ENCODE data around the gene SUN1.
"Not testable (repeated sequence)": the region's sequence is repeated elsewhere in the genome, so short reads cannot be mapped to it uniquely, and the experiment has no call there.

Gene SUN1

DNA sequence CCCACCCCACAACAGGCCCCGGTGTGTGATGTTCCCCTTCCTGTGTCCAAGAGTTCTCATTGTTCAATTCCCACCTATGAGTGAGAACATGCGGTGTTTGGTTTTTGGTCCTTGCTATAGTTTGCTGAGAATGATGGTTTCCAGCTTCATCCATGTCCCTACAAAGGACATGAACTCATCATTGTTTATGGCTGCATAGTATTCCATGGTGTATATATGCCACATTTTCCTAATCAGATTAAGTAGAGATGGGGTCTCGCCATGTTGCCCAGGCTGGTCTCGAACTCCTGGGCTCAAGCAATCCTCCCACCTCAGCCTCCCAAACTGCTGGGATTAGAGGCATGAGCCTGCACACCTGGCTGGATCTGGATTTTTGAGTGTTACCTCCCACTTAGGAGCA, 28.5 kb upstream of the SUN1 start:
- DNase-seq = not testable (repeated sequence)

DNA sequence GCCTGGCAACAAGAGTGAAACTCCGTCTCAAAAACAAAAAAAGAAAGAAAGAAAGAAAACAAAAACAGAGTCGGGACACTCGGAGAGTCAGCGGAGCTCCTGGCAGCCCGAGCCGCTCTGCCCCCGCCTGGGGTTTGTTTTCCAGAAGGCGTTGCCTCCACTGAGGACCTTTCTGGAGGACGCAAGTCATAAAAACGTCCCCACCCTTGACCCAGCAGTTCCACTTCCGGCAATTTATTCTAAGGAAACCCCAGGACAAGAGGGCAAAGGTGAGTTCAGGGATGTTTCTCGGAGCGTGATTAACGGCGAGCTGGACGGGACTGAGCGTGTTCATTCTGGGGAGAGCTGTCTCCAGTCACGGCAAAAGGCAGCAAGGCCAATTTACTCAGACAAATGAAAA, 27.0 kb upstream of the SUN1 start:
- DNase-seq = no peak

DNA sequence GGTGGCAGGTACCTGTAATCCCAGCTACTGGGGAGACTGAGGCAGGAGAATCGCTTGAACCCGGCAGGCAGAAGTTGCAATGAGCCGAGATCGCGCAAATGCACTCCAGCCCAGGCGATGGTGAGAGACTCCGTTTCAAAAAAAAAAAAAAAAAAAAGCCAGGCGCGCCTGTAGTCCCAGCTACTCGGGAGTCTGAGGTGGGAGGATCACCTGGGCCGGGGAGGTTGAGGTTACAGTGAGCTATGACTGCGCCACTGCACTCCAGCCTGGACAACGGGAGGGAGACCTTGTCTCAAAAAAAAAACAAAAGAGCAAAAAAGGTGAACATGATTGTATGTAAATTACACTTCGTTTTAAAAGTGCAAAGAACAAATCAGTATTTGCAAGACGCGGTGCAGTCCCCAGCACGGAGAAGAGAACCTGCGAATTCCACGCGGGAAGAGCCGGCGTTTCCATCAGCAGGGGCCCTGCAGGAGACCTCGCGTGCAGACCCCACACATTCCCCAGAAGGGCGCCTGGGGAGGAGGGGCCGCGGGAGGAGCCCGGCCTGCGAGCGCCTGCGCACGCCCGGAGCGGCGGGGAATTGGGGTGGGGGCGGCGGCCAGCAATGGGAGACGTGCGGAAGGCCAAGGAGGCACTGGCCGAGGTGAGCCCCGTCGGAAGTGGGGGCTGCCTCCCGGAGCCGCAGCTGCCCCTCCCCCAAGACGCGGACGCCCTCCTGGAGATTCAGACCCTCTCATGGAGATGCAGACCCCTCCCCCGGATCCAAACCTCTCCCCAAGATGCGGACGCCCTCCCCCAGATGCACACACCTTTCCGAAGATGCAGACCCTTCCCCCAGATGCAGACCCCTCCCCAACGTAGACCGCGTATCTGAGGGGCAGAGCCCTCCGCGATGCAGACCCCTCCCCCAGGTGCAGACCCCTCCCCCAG, 16.7 kb upstream of the SUN1 start:
- DNase-seq = peak; percentile 73 to 75

DNA sequence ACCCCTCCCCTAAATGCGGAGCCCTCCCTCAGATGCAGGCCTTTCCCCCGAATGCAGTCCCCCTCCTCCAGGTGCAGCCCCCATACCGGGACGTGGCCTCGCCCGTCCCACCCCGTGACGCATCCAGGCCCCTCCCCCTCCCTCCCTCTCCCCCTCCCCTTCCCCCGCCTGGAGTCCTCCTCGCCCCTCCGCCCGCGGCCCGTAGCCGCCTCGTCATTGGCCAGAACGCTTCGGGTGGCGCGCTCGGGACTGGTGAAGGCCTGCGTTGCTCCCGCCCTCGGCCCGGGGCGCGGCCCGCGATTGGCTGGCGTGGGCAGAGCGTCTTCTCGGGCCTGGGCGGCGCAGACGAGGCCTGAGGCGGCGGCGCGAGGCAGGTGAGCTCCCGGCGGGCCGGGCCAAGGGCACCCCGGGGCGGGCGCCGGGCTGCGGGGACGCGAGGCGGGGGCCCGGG, 16.0 kb upstream of the SUN1 start:
- peak; percentile 99 for DNase-seq

DNA sequence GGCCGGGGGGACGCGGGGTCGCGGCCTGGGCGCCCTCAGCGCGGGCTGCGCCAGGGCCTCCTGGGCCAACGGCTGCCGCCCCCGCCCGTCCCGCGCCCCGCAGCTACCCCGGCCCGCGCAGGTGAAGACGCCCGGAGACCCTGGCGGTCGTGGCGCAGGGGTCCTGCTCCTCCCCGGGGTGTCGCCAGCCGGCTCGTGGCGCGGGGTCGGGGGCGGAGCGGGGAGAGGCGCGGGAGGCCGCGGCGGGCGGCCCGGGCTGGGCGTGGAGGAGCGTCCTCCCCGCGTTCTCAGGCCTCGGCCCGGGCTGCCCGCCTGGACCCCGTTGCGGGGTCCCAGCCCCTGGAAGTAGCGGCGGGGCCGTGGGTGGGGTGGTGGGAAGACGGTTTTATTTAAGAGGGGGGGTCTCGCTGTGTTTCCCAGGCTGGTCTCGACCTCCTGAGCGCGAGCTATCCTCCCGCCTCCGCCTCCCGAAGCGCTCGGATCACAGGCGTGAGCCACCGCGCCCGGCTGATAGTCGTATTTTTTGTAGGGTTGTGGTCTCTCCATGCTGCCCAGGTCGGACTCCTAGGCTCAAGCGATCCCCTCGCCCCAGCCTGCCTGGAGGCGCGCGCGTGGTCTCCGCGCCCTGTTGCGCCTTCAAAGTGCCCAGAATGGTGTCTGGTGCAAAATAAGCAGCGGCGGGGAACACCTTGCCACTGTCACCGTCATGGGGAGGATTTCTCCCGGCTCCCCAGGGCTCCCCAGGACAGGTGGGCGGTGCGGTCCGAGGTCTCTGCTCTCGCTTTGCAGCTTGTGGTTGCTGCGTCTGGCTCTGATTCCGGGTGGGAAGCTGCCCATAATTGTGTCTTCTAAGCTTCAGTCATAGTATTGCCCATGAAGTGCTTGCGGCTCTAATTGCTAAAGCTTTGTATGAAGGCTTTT, 15.3 kb upstream of the SUN1 start:
- DNase-seq = peak in 1 of 2 experiments; percentile 37

DNA sequence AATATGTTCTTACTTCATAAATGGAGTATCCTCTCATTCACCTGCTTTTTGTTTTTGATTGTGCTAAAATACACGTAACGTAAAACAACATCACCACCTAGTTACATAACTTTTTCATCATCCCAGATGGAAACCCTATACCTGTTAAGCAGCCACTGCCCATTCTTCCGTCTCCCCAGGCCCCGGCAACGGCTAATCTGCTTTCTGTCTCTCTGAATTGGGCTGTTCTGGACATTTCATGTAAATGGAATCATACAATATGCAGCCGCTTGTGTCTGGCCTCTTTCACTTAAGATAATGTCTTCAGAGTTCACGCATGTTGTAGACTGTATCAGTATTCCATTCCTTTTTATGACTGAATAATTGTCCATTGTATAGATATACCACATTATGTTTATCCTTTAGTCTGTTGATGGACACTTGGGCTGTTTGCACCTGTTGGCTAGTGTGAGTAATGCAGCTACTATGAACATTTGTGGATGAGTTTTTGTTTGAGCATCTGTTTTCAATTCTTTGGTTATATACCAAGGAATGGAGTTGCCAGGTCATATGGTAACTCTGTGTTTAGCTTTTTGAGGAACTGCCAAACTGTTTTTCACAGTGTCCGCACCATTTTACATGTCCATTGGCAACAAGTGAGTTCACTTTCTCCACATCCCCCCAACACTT, 14.1 kb upstream of the SUN1 start:
- DNase-seq = no peak

DNA sequence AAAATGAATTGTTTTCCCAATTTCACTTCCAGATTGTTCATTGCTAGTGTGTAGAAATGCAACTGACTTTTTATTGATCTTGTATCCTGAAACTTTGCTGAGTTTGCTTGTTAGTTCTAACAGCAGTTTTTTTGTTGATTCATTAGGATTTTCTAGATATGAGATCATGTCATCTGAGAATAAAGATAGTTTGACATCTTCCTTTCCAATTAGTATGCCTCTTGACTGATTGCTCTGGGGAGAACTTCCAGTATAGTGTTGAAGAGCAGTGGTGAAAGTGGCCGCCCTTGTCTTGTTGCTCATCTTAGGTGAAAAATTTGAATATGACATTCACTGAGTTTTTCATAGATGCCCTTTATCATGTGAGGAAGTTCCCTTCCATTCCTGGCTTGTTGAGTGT, 11.9 kb upstream of the SUN1 start:
- no peak for DNase-seq

DNA sequence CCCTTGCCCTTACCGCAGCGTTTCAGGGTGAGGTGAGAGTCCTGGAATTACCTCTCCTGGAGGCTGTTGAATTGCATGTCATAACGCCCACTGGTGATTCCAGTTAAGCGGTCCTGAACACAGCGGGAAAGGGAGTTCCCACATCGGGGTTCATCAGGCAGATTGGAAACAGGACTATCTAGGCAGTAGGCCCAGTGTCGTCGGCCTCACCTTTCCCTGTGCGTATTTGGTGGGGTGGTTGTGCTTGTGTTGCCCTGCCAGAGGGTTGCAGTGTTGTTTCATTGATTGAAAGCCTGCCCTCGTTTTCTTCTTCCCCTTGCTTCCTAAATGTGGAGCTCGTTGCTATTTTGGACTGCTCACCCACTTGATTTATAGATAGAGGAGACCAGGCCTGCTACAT, 10.6 kb upstream of the SUN1 start:
- no peak for DNase-seq

DNA sequence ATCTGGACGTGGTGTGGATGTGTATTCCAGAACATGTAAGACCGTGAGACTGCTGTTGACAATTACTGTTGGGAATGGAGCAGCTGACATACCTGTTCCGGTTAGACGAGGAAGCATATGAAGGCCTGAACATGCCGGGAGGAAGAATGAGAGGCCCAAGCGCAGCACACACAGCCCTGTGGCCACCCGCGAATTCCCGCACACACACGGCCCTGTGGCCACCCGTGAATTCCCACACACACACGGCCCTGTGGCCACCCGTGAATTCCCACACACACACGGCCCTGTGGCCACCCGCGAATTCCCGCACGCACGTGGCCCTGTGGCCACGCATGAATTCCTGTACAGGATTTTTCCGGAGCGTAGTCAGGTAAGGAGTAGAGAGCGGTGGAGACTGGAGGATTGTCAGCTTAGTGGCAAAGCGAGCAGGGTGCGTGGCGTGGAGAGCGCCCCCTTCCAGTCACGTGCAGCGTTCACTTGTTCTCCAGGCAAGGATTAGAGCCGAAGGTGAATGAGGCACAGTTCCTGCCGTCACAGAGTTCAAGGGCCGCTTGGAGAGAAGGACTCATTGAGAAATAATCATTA, 9.5 kb upstream of the SUN1 start:
- no peak for DNase-seq

DNA sequence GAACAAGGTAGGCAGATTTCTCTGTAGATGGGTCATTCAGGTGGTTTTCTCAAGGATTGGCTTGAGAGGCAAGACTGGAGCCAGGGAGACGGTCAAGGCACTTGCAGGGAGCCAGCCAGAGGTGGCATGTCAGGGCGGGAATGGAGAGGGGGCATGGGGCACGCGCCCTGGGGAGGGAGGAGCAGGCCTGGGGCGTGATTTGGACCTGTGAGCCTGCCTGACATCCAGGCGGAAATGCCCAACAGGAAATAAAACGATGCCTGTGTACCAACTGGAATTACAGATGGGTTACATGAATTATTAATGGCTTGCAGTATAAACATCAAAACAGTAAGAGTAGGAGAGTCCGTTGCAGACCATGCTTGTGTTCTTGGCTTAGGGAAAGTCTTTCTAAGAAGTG, 8.6 kb upstream of the SUN1 start:
- peak in 1 of 2 experiments; percentile 30 for DNase-seq

DNA sequence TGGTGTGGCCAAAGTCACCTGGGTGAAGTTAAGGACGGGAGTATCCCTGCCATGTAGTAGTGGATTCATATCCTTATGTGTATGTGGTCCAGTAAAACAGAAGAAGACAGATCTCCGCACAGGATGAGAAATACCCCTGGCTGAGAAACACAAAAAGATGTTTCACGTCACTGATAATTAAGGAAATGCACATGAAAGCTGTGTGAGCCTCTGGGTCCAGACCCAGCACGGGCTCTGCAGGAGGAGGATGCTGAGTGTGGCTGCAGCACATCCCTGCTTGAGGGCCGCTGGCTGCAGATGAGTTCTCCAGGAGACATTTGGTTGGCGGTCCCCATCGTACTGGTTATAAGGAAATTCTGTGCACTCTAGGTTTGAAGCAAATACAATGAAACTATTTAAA, 8.2 kb upstream of the SUN1 start:
- no peak for DNase-seq

DNA sequence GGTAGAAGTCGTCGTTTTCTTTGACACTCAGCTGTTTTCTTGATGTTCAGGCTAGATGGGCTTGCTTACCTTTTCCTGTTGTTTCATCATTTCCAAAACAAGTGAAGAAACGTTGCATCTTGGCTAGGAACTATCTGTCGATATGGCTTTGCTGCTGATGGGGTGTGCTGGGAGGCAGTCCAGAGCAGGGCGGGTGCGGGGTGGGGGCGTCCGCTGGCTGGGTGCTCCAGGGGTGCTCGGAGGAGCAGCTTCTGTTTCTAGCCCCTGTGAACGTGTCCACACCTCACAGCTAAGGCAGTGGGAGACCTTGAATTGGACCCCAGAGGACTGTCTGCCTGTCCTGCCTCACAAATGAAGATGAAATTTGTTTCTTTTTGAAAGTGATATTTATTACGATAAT, 7.6 kb upstream of the SUN1 start:
- DNase-seq = no peak

DNA sequence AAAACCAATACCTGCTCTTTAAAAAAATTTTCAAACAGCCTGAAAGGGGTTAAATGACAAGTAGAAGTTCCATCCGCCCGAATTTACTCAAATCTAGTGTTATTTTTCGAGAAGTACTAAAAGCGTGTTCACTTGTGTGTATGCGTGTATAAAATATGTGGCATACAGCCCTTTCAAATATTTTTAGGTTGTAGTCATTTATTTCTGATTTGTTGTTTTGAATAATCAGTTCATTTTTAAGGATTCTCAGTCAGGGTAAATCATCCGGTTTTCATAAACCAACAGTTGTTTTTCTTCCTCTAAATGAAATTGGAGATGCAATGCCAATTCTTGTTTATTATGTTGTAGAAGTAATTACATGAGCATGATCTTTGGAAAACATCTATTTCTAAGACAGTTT, 6.9 kb upstream of the SUN1 start:
- DNase-seq = no peak

DNA sequence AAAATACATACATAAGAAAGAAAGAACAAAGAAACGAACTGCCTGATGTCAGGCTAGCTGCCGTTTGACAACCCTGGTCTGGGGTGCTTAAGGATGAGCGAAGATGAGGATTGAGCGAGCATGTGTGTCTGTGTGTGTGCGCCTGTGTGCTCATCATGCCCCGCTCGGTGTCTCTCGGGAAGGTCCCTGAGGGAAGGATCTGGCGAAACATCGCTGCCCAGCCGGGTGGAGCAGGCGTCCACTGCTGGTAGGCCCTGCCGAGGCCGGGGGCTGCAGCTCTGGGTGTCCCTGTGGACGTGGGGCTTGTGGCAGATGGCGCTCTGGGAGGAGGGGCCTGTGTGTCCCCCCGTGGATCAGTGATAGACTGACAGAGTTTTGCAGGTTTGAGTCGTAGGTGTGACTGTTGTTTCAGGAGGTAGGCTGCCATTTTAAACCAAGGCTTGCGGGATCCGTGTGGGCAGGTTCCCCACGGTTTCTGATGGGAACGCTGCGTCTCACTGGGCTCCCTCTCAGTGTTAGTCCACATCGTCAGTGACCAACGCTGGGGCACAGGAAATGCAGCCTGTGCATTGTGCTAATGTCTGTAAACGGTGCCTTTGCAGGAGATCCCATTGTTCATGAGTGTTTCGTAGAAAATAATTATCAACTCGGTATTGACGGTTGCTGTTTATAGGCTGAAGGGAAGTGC, 5.9 kb upstream of the SUN1 start:
- DNase-seq = peak; percentile 33 to 65

DNA sequence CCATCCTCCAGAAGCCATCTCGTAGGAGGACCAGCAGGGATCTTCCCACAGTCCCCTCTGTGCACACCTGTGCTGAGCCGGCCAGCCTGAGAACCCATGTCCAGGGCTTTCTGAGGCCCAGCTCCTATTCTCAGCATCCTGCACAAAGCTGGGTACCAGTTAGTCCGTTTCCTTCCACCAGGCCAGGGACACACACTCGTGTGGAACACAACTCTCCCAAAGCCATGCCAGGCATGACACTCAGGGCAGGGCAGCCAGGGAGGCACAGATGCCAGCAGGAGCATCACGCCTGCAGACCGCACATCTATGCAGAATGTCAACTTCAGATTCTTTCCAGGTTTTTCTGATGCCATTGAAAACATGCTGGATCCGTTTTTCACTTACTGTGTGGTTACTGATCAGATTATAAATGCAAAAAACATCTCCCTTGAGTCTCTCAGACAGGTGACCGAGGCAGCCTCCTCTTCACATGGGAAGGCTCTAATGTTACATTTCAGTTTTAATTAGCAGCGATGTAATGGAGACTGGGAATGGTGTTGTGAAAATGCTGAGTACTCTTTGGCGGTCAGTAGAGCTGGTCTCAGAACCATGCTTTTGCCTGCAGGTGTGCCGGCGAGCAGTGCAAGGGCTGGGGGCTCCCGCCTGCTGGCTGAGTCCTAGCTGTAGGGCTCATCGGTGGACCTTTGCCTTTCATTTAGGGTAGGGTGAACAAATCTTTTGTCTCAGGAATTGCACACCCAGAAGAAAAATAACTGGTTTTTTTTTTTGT, 3.3 kb upstream of the SUN1 start:
- no peak for DNase-seq

DNA sequence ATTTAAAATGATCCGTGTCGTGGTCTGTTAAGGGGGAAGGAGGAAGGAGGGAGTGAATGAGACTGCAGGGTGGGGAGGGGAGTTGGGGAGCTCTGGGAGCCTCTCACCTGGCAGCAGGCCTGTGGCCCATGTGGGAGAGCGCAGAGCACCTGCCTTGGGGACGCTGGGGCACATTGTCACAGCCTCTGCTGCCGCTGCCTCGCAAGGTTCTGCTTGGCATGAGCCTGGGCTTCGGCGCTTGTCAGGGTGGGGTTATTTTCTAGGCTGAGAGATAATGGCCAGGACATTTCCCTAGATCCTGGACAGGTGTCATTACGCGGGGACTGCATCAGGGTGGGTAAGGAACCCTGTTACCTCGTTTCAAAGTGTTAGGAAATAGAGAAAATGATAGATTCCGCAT, 2.2 kb upstream of the SUN1 start:
- peak; percentile 27 to 75 for DNase-seq

DNA sequence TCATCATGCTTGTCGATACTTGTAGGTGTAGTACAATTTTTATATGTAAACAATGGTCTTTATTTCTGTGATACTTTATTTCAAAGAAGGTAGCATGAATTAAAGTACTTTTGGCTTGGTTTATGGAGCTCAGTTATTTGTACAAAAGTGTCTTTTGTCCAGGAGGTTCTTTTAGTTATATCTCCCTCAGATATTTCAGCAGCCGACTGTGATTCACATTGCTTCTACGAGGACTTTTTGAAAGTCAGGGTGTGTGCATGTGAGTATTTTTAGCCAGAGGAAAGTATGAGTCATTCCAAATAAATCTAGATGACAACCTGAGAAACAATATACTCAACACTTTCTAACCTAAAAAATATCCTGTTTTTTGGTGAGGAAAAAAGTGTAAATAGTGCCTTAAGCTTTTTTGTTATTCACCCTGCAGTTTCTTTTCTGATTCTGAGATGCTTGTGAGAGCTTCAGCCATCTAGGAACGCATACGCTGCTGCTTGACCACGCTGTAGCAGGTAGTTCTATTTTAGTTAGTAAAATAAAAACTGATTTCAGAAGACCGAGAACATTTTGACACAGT, 595 bp upstream of the SUN1 start:
- no peak for DNase-seq

DNA sequence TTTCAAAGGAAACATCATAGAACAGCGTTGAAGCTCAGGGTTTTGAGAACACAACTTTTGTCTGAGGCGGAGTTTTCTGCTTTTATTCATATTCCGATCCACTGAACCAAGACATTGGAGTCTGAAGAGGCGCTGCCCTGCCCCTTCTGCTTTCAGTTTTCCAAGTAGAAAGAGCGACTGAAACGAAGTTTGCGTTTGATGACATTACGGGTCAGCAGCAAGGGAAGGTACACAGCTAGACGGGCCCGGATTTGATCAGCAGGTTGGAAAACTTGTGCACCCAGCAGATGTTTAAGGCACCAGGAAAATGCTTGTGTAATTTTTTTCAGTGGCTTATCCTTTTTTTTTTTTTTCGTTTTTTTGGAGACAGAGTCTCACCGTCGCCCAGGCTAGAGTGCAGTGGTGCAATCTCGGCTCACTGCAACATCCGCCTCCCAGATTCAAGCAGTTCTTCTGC, 720 bp downstream of the SUN1 start:
- no peak for DNase-seq

DNA sequence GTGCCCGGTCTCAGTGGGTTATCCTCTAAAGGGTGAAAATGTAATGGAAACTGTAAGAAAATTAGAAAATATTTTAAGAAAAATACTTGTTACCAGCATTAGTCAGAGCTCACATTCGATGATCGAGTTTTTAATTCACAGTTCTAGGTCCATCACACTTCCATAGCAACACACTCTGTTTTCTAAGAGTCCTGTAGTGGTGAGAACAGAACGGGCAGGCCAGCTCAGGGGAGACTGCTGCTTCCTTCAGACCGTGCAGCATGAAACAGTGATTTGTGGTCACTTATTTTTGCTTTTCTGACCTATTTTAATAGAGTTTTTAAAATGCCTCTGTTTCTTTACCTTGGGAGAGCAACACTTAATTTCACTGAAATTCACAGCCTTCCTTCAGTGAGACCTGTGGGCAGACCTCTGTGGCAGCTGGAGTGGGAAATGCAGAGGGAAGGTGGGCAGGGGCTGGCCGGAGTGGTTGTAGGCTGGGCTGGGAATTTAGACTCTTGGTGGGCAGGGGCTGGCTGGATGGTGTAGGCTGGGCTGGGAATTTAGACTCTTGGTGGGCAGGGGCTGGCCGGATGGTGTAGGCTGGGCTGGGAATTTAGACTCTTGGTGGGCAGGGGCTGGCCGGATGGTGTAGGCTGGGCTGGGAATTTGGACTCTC, 1.5 kb downstream of the SUN1 start:
- no peak for DNase-seq

DNA sequence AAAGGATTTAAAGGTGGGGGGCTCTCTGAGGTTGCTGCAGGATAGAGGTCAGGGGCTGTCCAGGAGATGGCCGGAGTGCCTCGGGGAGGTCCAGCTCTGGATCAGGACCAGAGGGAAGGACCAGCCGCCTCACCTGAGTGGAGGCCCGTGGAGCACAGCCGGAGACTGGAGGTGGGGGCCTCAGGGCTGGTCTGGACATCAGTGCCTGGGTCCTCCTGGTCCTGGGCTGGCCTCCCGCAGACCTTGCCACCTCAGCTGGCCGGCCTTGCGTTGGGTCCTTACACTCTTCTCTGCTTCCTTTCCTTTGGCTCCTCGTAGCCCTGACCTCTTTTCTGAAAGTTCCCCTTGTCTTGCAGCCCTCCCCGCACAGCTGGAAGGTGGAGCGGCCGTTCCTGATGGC, 2.0 kb downstream of the SUN1 start:
- DNase-seq = no peak

All from NCI-H2081 (cell line).